HepG2 (cell line): ENCODE results near the gene FOSB. TPM values are rescaled to one million over a fixed set of nuclear protein-coding genes. Genes with fewer than 3 reads are reported as not detected.

Experiments used
- AKAP8 ChIP-seq: sonication (generic); formaldehyde crosslinking; IDR thresholded peaks from 2 replicates; pipeline ENCODE4 v1.5.1; 2020; ENCODE audit warnings: mild to moderate bottlenecking, missing genetic modification reagents
- GTF3A ChIP-seq: sonication (generic); formaldehyde crosslinking; conservative IDR thresholded peaks from 2 replicates; pipeline ENCODE4 v1.4.0; 2020; ENCODE audit warnings: mild to moderate bottlenecking, missing genetic modification reagents
- ISL2 ChIP-seq: sonication (generic); formaldehyde crosslinking; IDR thresholded peaks from 2 replicates; pipeline ENCODE4 v1.5.0; 2020; ENCODE audit warnings: missing genetic modification reagents
- MED13 ChIP-seq: sonication (generic); formaldehyde crosslinking; IDR thresholded peaks from 2 replicates; pipeline ENCODE4 v1.5.0; 2020; ENCODE audit warnings: missing genetic modification reagents
- NFYB ChIP-seq: sonication (generic); formaldehyde crosslinking; IDR thresholded peaks from 2 replicates; pipeline ENCODE4 v1.4.0; 2020; ENCODE audit warnings: missing genetic modification reagents
- STAT6 ChIP-seq: sonication (generic); formaldehyde crosslinking; IDR thresholded peaks from 2 replicates; pipeline ENCODE4 v1.4.0; 2020; ENCODE audit warnings: missing genetic modification reagents, mild to moderate bottlenecking, borderline replicate concordance
- ZBTB7A ChIP-seq: sonication (generic); formaldehyde crosslinking; IDR thresholded peaks from 2 replicates; pipeline ENCODE4 v1.8.0; 2022; ENCODE audit warnings: mild to moderate bottlenecking, missing genetic modification reagents
- ZNF292 ChIP-seq: sonication (generic); formaldehyde crosslinking; IDR thresholded peaks from 2 replicates; pipeline ENCODE4 v1.8.1; 2022; ENCODE audit warnings: mild to moderate bottlenecking, low read depth, missing genetic modification reagents, borderline replicate concordance
- ZNF503 ChIP-seq: sonication (generic); formaldehyde crosslinking; IDR thresholded peaks from 2 replicates; pipeline ENCODE4 v1.4.0; 2020; ENCODE audit warnings: missing genetic modification reagents
- ZNF512 ChIP-seq: sonication (generic); formaldehyde crosslinking; IDR thresholded peaks from 2 replicates; pipeline ENCODE4 v1.4.0; 2020; ENCODE audit warnings: mild to moderate bottlenecking, missing genetic modification reagents
- ZNF616 ChIP-seq: sonication (generic); formaldehyde crosslinking; IDR thresholded peaks from 2 replicates; pipeline ENCODE4 v1.5.0; 2020; ENCODE audit warnings: low read depth, mild to moderate bottlenecking, missing genetic modification reagents
- ZNF703 ChIP-seq: sonication (generic); formaldehyde crosslinking; IDR thresholded peaks from 2 replicates; pipeline ENCODE4 v1.5.1; 2020; ENCODE audit warnings: missing genetic modification reagents, mild to moderate bottlenecking, moderate library complexity, borderline replicate concordance
- ZNF749 ChIP-seq: sonication (generic); formaldehyde crosslinking; IDR thresholded peaks from 2 replicates; pipeline ENCODE4 v1.8.0; 2022; ENCODE audit warnings: mild to moderate bottlenecking, missing genetic modification reagents, moderate library complexity, borderline replicate concordance
- ZNF766 ChIP-seq: sonication (generic); formaldehyde crosslinking; IDR thresholded peaks from 2 replicates; pipeline ENCODE4 v1.5.0; 2020; ENCODE audit warnings: missing genetic modification reagents, borderline replicate concordance
- ZNF768 ChIP-seq: sonication (generic); formaldehyde crosslinking; IDR thresholded peaks from 2 replicates; pipeline ENCODE4 v1.4.0; 2020; ENCODE audit warnings: missing genetic modification reagents
- polyA plus RNA-seq, 8 experiments: library from polyadenylated mRNA; depleted of rRNA in 3 of 8; stranded (reverse) in 7 of 8; unstranded in 1 of 8; fragments of >200 nt; fragmentation: Illumina TruSeq in 4 of 8; extraction: Trizol in 4 of 8; gene quantifications; 2 replicates each; pipeline versions ENCODE4 v1.2.1 to v1.2.3, GENCODE V29; 2011 to 2016; ENCODE audit warnings: low read depth in 4 of 8, missing spikeins in 1 of 8, mixed read lengths in 1 of 8; ENCODE audit not compliant: insufficient read depth in 1 of 8
- total RNA-seq, 5 experiments: library from RNA; depleted of rRNA; stranded (reverse); fragments of >200 nt; fragmentation: Illumina TruSeq; extraction: Trizol; gene quantifications; 2 replicates each; pipeline ENCODE4 v1.2.3, GENCODE V29; 2016; ENCODE audit warnings: low read depth in 1 of 5
- TF ChIP-seq, protein P1 (sequence below): sonication (generic); formaldehyde crosslinking; IDR thresholded peaks from 2 replicates; pipeline ENCODE4 v1.4.0; 2020; ENCODE audit warnings: mild to moderate bottlenecking, missing genetic modification reagents
- TF ChIP-seq, protein P2 (sequence below): sonication (generic); formaldehyde crosslinking; IDR thresholded peaks from 2 replicates; pipeline ENCODE4 v1.4.0; 2020; ENCODE audit warnings: missing genetic modification reagents

FOSB gene
- total and polyA plus RNA-seq, 2 of the 13 experiments (the other 11 are each of a cell fraction or from before 2014, with no cell fraction given): 2.8 to 6.0 TPM

DNA sequence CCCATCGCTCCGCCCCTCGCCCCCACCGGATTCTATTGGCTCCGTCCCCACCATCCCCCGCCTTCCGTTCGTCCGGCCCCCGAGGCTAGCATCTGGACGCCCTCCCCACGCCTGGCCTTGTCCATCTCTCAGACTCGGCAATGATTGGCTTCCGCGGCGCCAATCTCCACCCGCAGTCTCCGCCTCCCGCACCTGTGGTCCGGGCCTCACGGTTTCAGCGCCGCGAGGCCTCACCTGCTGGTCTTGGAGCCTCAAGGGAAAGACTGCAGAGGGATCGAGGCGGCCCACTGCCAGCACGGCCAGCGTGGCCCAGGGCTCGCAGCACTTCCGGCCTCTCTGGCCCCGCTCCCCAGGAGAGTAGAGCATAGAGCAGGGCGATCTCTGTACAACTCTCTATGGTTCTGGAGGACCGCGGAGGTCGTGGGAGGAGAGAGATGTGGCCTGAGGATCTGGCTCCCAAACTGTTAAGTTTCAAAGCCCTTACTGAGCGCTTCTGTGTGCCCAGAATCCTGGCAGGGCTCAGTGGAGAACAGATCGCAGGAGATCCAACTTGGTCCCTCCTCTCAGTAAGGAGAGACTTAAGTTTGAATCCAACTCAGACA is 44.1 kb upstream of the FOSB start, which contains the start of gene ERCC1 (continued):
- TF ChIP-seq ZBTB7A (CRISPR knock-in tag): no peak
- peak; percentile 32; the same call in 1 of the 2 replicates for TF ChIP-seq STAT6 (CRISPR knock-in tag)
- TF ChIP-seq ZNF292 (CRISPR knock-in tag): 0 out of 2 replicates have a peak, but pooled peaks have one; percentile 60
- TF ChIP-seq ZNF616: no peak; the same call in 1 of the 2 replicates
- no peak; the same call in 1 of the 2 replicates for TF ChIP-seq ZNF766 (CRISPR knock-in tag)
- no peak for TF ChIP-seq GTF3A (CRISPR knock-in tag)
- TF ChIP-seq ISL2: peak; percentile 37
- TF ChIP-seq, protein P1, sequence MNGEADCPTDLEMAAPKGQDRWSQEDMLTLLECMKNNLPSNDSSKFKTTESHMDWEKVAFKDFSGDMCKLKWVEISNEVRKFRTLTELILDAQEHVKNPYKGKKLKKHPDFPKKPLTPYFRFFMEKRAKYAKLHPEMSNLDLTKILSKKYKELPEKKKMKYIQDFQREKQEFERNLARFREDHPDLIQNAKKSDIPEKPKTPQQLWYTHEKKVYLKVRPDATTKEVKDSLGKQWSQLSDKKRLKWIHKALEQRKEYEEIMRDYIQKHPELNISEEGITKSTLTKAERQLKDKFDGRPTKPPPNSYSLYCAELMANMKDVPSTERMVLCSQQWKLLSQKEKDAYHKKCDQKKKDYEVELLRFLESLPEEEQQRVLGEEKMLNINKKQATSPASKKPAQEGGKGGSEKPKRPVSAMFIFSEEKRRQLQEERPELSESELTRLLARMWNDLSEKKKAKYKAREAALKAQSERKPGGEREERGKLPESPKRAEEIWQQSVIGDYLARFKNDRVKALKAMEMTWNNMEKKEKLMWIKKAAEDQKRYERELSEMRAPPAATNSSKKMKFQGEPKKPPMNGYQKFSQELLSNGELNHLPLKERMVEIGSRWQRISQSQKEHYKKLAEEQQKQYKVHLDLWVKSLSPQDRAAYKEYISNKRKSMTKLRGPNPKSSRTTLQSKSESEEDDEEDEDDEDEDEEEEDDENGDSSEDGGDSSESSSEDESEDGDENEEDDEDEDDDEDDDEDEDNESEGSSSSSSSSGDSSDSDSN: peak; percentile 83
- peak; percentile 52 for TF ChIP-seq ZNF768 (CRISPR knock-in tag)
- 0 out of 2 replicates have a peak, but pooled peaks have one; percentile 31 for TF ChIP-seq ZNF703
- TF ChIP-seq NFYB (CRISPR knock-in tag): peak; percentile 85
- no peak for TF ChIP-seq ZNF503 (CRISPR knock-in tag)
- TF ChIP-seq AKAP8 (CRISPR knock-in tag): no peak
- TF ChIP-seq MED13 (CRISPR knock-in tag): no peak
- TF ChIP-seq ZNF749 (CRISPR knock-in tag): no peak; the same call in 1 of the 2 replicates
- TF ChIP-seq ZNF512 (CRISPR knock-in tag): no peak
- TF ChIP-seq, protein P2, sequence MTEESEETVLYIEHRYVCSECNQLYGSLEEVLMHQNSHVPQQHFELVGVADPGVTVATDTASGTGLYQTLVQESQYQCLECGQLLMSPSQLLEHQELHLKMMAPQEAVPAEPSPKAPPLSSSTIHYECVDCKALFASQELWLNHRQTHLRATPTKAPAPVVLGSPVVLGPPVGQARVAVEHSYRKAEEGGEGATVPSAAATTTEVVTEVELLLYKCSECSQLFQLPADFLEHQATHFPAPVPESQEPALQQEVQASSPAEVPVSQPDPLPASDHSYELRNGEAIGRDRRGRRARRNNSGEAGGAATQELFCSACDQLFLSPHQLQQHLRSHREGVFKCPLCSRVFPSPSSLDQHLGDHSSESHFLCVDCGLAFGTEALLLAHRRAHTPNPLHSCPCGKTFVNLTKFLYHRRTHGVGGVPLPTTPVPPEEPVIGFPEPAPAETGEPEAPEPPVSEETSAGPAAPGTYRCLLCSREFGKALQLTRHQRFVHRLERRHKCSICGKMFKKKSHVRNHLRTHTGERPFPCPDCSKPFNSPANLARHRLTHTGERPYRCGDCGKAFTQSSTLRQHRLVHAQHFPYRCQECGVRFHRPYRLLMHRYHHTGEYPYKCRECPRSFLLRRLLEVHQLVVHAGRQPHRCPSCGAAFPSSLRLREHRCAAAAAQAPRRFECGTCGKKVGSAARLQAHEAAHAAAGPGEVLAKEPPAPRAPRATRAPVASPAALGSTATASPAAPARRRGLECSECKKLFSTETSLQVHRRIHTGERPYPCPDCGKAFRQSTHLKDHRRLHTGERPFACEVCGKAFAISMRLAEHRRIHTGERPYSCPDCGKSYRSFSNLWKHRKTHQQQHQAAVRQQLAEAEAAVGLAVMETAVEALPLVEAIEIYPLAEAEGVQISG (CRISPR knock-in tag): peak; percentile 99
